Sigmoid colon (tissue), 7 donors: ENCODE data around the gene SORT1. TPM values are rescaled to one million over a fixed set of nuclear protein-coding genes. Genes with fewer than 3 reads are reported as not detected.

Experiments
- DNase-seq: peaks from one replicate; pipeline ENCODE4 v3.0.0-alpha.2; 2019
- H3K27ac ChIP-seq, 4 donors: fragments of 200-600 bp; sonication (generic); one replicate each; pipeline ENCODE4 v1.5.1; 2016 to 2019; ENCODE audit warnings: mild to moderate bottlenecking in 1 of 4
- H3K27me3 ChIP-seq, 3 donors: fragments of 200-600 bp; sonication (generic); one replicate each; pipeline ENCODE4 v1.5.1; 2019; ENCODE audit warnings: mild to moderate bottlenecking in 1 of 3
- H3K36me3 ChIP-seq, 4 donors: fragments of 200-600 bp; sonication (generic); one replicate each; pipeline ENCODE4 v1.5.1; 2016 to 2019
- H3K4me1 ChIP-seq, 4 donors: fragments of 200-600 bp; sonication (generic); one replicate each; pipeline ENCODE4 v1.5.1; 2017 to 2019
- H3K4me3 ChIP-seq, 4 donors: fragments of 200-600 bp; sonication (generic); one replicate each; pipeline ENCODE4 v1.5.1; 2017 to 2019; ENCODE audit warnings: mild to moderate bottlenecking in 2 of 4, moderate library complexity in 1 of 4
- H3K9me3 ChIP-seq, 4 donors: fragments of 200-600 bp in 3 of 4; sonication (generic) in 3 of 4; one replicate each; pipeline versions ENCODE4 v1.5.1 to v1.6.1; 2013 to 2019
- CTCF ChIP-seq, 4 experiments: fragments of 450-650 bp in 3 of 4; fragments of 200-600 bp in 1 of 4; IDR thresholded peaks; one replicate each; pipeline ENCODE4 v1.5.1; 2016 to 2019; ENCODE audit warnings: antibody characterized with exemption in 4 of 4, mild to moderate bottlenecking in 3 of 4, moderate library complexity in 2 of 4
- EP300 ChIP-seq, 4 donors: sonication (generic); formaldehyde crosslinking; IDR thresholded peaks; one replicate each; pipeline ENCODE4 v1.6.1; 2017; ENCODE audit warnings: antibody characterized with exemption in 4 of 4
- POLR2A ChIP-seq, 2 donors: fragments of 450-650 bp; IDR thresholded peaks; one replicate each; pipeline ENCODE4 v1.6.1; 2016; ENCODE audit warnings: antibody characterized with exemption in 2 of 2, mild to moderate bottlenecking in 2 of 2, moderate library complexity in 2 of 2
- POLR2AphosphoS5 ChIP-seq, 4 donors: sonication (generic); formaldehyde crosslinking; IDR thresholded peaks; one replicate each; pipeline ENCODE4 v1.6.1; 2017; ENCODE audit warnings: antibody characterized with exemption in 4 of 4
- WGBS, 2 donors: extraction: QIAGEN DNeasy Blood & Tissue Kit; methylation state at CpG; one replicate each; pipeline ENCODE4 v1.1.7; 2013; 5-methylcytosine and 5-hydroxymethylcytosine counted together
- intact Hi-C: fragments of 100-400 bp; cut with DNase I; formaldehyde crosslinking; loops from one replicate; pipeline ENCODE4 v1.15.1; 2023
- polyA plus RNA-seq, 3 donors: library from polyadenylated mRNA; stranded (reverse); fragments of 200-250 nt; gene quantifications; one replicate each; pipeline ENCODE4 v1.2.3, GENCODE V29; 2013
- total RNA-seq, 4 donors: library from RNA; depleted of rRNA; stranded (reverse); fragments of >200 nt; gene quantifications; one replicate each; pipeline ENCODE4 v1.1.0, GENCODE V29; 2016
- donor health status: healthy with polysubstance abuse.
- donor health status: Bipolar disorder and iron deficiency.
- donor health status: healthy.

SORT1 gene
- total and polyA plus RNA-seq, 7 donors: 7.2 to 55.1 (median 37.0) TPM

DNA sequence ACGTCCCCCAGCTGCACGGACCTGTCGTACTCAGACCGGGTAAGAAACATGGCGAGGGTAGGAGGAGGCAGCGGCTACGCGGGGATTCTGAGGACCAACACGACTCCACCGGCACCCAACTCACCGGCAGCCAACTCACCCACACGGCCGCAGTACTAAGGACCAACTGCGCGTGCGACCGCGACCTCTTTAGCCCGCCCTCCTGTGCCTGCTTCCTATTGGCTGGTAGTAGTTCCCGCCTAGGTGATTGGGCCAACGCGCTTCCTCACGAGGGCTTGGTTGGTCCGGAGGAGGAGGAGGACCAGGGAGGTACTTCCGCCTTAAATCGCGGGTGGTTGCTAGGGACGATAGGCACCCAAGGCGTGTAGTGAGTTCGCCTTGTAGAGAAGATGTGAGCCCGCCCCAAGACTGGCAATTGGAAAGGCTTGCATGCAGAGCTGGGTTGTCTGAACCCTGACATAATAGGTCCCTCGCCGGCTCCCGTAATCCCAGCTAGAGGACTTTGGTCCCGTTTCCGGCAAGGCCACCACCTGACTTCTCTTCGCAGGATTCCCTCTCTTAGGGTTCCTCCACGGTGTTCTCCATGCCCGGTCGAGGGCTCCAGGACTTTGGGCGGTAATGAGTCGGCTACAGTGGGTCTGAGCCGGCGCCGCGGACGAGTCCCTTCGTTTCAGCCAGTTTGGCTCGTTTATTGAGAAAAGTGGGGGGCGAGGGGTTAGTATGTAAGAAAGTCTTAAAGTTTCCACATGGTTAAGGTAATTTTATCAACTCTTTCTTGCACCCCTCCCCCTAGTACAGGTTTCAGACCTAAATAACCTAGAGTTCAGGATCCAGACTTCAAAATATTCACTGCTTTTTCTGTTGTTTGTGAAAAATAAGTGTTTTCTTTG, 28.8 kb upstream of the SORT1 start, which contains the start of gene PSMA5:
Gene PSMA5 (minus strand): TSS at position 168 of the 890 bp plus-strand sequence. CDS start 118 bp downstream, at position 50.
- H3K27me3 ChIP-seq: no peaks in the 10 kb centered on the region
- H3K4me1 ChIP-seq: peaks cover 4 to 41% (median 26%) of the 10 kb centered on the region in 4 donors
- DNase-seq: peak; percentile 99
- peak; percentile 33 to 82 for TF ChIP-seq POLR2A (IDR thresholded peaks at IDR 0.05)
- peak in 1 of 4 donors; percentile 16 for TF ChIP-seq EP300 (IDR thresholded peaks at IDR 0.05)
- TF ChIP-seq CTCF (IDR thresholded peaks at IDR 0.05): no peak
- TF ChIP-seq POLR2AphosphoS5 (IDR thresholded peaks at IDR 0.05): peak; percentile 55 to 92 (median 78)
- 0% methylated on average over 50 of the region's 50 CpGs for WGBS, 2 donors
- intact Hi-C loops: loop anchor here (2.0 to 5.0 kb wide), 3 partner anchors 40 to 106 kb away; partner anchors contain the start of genes ATXN7L2 and SYPL2
- peak within 1 kb of the TSS; percentile 60 to 99 (median 86) for H3K4me3 ChIP-seq
- H3K36me3 ChIP-seq: peaks cover 0 to 3% (median under 1%) of the 10 kb centered on the region in 4 donors
- no peaks in the 10 kb centered on the region for H3K9me3 ChIP-seq
- H3K27ac ChIP-seq: peak within 1 kb of the TSS; percentile 86 to 94 (median 92)

DNA sequence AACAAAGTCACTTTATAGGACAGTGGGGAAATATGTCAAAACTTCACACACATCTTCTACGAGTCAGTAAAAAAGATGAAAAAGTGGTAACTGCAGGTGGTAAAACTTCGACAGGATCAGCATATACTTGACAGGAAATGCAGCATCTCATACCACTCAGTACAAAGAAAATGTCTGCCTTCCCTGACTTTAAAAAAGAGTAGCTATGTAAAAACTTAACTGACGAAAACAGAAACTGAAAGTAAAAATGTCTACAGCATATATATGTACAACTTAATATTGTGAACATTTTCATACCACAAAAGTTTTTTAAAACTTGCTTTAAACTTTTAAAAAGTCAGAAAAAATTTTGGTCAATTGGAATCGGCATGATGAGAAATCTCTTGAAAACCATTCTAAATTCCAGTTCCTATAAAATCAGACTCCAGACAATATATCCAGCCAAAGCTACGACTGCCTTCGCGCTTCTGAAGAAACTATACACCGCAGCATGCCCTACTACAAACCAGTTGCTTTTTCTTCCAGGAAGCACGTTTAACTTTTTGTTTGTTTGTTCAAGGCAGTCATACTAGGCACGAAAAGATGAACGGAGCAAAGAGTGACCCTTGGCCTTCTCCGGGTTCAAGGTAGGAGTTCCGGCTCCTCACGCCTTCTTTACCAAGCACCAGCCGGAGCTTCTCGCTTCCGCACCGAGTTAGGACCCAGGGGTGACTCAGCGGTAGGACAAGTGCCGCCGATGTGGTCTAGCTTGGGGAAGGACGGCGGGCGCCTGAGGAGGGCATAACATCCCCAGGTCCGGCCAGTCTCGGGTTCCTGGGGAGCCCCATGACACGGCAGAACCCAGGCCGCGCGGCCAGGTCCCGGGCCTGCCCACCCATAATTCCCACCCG, 27.9 kb upstream of the SORT1 start:
- H3K4me1 ChIP-seq: peaks cover 4 to 41% (median 26%) of the 10 kb centered on the region in 4 donors
- peak; percentile 79 for DNase-seq
- H3K27ac ChIP-seq: peak overlapping the region; percentile 86 to 94 (median 92)
- no peaks in the 10 kb centered on the region for H3K27me3 ChIP-seq
- H3K36me3 ChIP-seq: peaks cover 0 to 12% (median 9%) of the 10 kb centered on the region in 4 donors
- H3K9me3 ChIP-seq: no peaks in the 10 kb centered on the region
- 0 to 1% methylated on average over 32 of the region's 32 CpGs for WGBS, 2 donors
- no peak for TF ChIP-seq CTCF (IDR thresholded peaks at IDR 0.05)
- H3K4me3 ChIP-seq: peak overlapping the region; percentile 60 to 99 (median 86)
- intact Hi-C loops: loop anchor here (2.0 to 5.0 kb wide), 3 partner anchors 41 to 107 kb away; partner anchors contain the start of genes ATXN7L2 and SYPL2

DNA sequence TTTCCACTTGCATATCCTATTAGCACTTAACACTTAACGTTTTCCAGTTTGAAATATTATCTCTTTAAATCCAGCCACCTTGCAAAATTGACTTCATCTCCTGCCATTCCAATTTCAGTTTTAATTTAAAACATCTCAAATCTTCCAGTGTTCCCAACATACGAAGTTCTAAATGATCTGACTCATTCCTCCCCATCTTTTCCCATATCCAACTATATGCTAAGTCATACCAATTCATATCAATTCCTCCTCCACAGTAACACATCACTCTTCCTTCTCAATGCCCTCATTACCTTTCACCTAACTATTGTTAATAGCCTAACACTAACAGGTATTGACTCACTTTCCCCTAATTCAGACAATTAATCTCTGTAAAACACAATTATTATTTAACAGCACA, 25.8 kb upstream of the SORT1 start:
- DNase-seq: no peak
- intact Hi-C loops: no loop called here
- WGBS, 2 donors: 72 to 76% methylated on average over 2 of the region's 2 CpGs
- Histone ChIP-seq H3K4me1 (peaks cover 4 to 41% (median 26%) of the 10 kb centered on the region in 4 donors), H3K4me3 (no peak overlapping the region), H3K9me3 (no peaks in the 10 kb centered on the region), H3K36me3 (peaks cover 8 to 34% (median 16%) of the 10 kb centered on the region in 4 donors), H3K27me3 (no peaks in the 10 kb centered on the region), H3K27ac (no peak overlapping the region)
- no peak for TF ChIP-seq POLR2AphosphoS5 (IDR thresholded peaks at IDR 0.05)
- no peak for TF ChIP-seq CTCF (IDR thresholded peaks at IDR 0.05)
- TF ChIP-seq POLR2A (IDR thresholded peaks at IDR 0.05): no peak
- no peak for TF ChIP-seq EP300 (IDR thresholded peaks at IDR 0.05)

DNA sequence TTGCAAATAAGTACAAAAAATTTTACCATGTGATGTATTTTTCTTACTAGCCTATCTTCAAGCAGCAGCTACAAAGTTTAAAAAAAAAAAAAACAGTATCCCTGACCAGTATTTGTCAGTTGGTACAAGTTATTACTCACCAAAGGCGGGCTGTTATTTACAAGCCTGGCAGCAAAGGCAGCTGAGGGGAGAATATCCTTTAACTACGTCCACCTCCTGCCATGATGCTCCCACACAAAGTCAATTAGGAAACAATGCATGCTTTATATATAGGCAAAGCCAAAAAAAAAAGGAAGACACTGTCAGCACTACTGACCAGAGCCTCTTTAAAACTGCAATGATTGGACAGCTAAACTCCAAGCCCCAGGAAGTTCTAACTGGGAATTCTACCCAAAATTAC, 14.8 kb upstream of the SORT1 start:
- WGBS, 2 donors: 77 to 84% methylated on average over 2 of the region's 2 CpGs
- Histone ChIP-seq H3K9me3 (no peaks in the 10 kb centered on the region), H3K27ac (no peak overlapping the region), H3K4me3 (no peak overlapping the region), H3K36me3 (peaks cover 31 to 91% (median 53%) of the 10 kb centered on the region in 4 donors), H3K4me1 (peaks cover 0 to 9% (median 3%) of the 10 kb centered on the region in 4 donors), H3K27me3 (no peaks in the 10 kb centered on the region)
- intact Hi-C loops: no loop called here
- TF ChIP-seq CTCF (IDR thresholded peaks at IDR 0.05) (no peak), EP300 (IDR thresholded peaks at IDR 0.05) (no peak), POLR2A (IDR thresholded peaks at IDR 0.05) (no peak), POLR2AphosphoS5 (IDR thresholded peaks at IDR 0.05) (no peak)
- DNase-seq: no peak
